HCT116 (cell line): ENCODE results near the gene GPALPP1. TPM values are rescaled to one million over a fixed set of nuclear protein-coding genes. Genes with fewer than 3 reads are reported as not detected.

Source experiments
- ATAC-seq: fragments of 200-7000 bp; cut with Tn5 transposase; 2 replicates; pipeline ENCODE4 v1.9.1; 2020; ENCODE audit warnings: mild to moderate bottlenecking, moderate library complexity
- BruUV-seq: library from RNA; stranded (reverse); fragments of 400-500 nt; replicated peaks from 2 replicates; lab custom pipeline; 2021; lab: Mats Ljungman, UMichigan
- CTCF ChIA-PET: fragments of 300-600 bp; sonication (Branson Sonifier 250); formaldehyde crosslinking; loops from one replicate; lab custom pipeline; 2021; ENCODE audit warnings: antibody characterized with exemption; lab: Charles Lee
- POLR2A ChIA-PET: fragments of 300-600, 350-600 bp; sonication (Branson Sonifier 250); formaldehyde crosslinking; loops from one replicate; lab custom pipeline; 2021; ENCODE audit warnings: antibody characterized with exemption; lab: Charles Lee
- RAD21 ChIA-PET, 2 experiments: fragments of 300-600 bp; sonication (Branson Sonifier 250); formaldehyde crosslinking; loops; one replicate each; lab custom pipeline; 2023; ENCODE audit warnings: low total read pairs in 2 of 2; ENCODE audit not compliant: uncharacterized antibody in 2 of 2, unreplicated experiment in 2 of 2, low non-redundant PET in 1 of 2; lab: Charles Lee
- DNase-seq: peaks from one replicate; pipeline ENCODE4 v3.0.0-alpha.2; 2010; ENCODE audit warnings: low read depth, low spot score
- H2AFZ ChIP-seq: fragments of 200-600 bp; shearing (Covaris generic), sonication (generic); 2 replicates; pipeline ENCODE4 v1.6.1; 2017; ENCODE audit warnings: low read depth, mixed run types, mixed read lengths, antibody characterized with exemption, low read length; ENCODE audit not compliant: poor library complexity, severe bottlenecking
- H3K27ac ChIP-seq: 2 replicates; pipeline ENCODE4 v1.5.1; 2012; ENCODE audit warnings: low read depth, low read length
- H3K27me3 ChIP-seq: fragments of 200-600 bp; sonication (generic); 2 replicates; pipeline ENCODE4 v1.6.1; 2016; ENCODE audit warnings: mixed run types, low read length, mixed read lengths; ENCODE audit not compliant: insufficient read depth
- H3K36me3 ChIP-seq, 2 experiments: fragments of 200-500 bp in 1 of 2; fragments of 200-600 bp in 1 of 2; sonication (Bioruptor generic) in 1 of 2; sonication (generic) in 1 of 2; 2 replicates each; pipeline versions ENCODE4 v1.5.1 to v1.6.1; 2014 to 2016; ENCODE audit warnings: low read length in 2 of 2, inconsistent platforms in 1 of 2, mixed read lengths in 1 of 2, mixed run types in 1 of 2; ENCODE audit not compliant: insufficient read depth in 2 of 2, control insufficient read depth in 1 of 2
- H3K4me1 ChIP-seq, 2 experiments: fragments of 200-600 bp in 1 of 2; sonication (generic) in 1 of 2; 2 replicates each; pipeline versions ENCODE4 v1.5.1 to v1.6.1; 2012 to 2017; ENCODE audit warnings: low read length in 2 of 2, inconsistent platforms in 1 of 2, mild to moderate bottlenecking in 1 of 2, mixed read lengths in 1 of 2, mixed run types in 1 of 2, moderate library complexity in 1 of 2; ENCODE audit not compliant: insufficient read depth in 2 of 2, control insufficient read depth in 1 of 2
- H3K4me2 ChIP-seq: fragments of 200-600 bp; sonication (generic); 2 replicates; pipeline ENCODE4 v1.6.1; 2017; ENCODE audit warnings: mixed run types, low read length, mixed read lengths
- H3K4me3 ChIP-seq, 2 experiments: fragments of 200-600 bp in 1 of 2; sonication (generic) in 1 of 2; replicated peaks in 1 of 2; 2 replicates each; pipeline ENCODE4 v1.5.1; 2011 to 2016; ENCODE audit warnings: low read length in 2 of 2, control low read depth in 1 of 2, low read depth in 1 of 2, mild to moderate bottlenecking in 1 of 2, mixed read lengths in 1 of 2, mixed run types in 1 of 2
- H3K79me2 ChIP-seq: fragments of 200-600 bp; sonication (generic); 2 replicates; pipeline ENCODE4 v1.6.1; 2017; ENCODE audit warnings: mild to moderate bottlenecking, mixed run types, low read length, moderate library complexity, mixed read lengths; ENCODE audit not compliant: insufficient read depth
- H3K9ac ChIP-seq: fragments of 200-600 bp; sonication (generic); 2 replicates; pipeline ENCODE4 v1.6.1; 2016; ENCODE audit warnings: low read length, mixed read lengths
- H3K9me2 ChIP-seq: fragments of 200-600 bp; sonication (generic), shearing (Covaris generic); 2 replicates; pipeline ENCODE4 v1.6.1; 2017; ENCODE audit warnings: mixed run types, mild to moderate bottlenecking, moderate library complexity; ENCODE audit not compliant: insufficient read depth
- H3K9me3 ChIP-seq, 2 experiments: fragments of 200-500 bp in 1 of 2; fragments of 200-600 bp in 1 of 2; sonication (Bioruptor generic) in 1 of 2; sonication (generic) in 1 of 2; 2 replicates each; pipeline ENCODE4 v1.6.1; 2014 to 2017; ENCODE audit warnings: low read length in 2 of 2, mixed read lengths in 2 of 2, inconsistent platforms in 1 of 2, low read depth in 1 of 2, mild to moderate bottlenecking in 1 of 2, mixed run types in 1 of 2, moderate library complexity in 1 of 2; ENCODE audit not compliant: control insufficient read depth in 1 of 2, insufficient read depth in 1 of 2
- H4K20me1 ChIP-seq: fragments of 200-600 bp; sonication (generic), shearing (Covaris generic); 2 replicates; pipeline ENCODE4 v1.6.1; 2017; ENCODE audit warnings: mixed run types, mild to moderate bottlenecking, moderate library complexity; ENCODE audit not compliant: insufficient read depth
- ATF3 ChIP-seq: IDR thresholded peaks from 2 replicates; pipeline ENCODE4 v1.6.1; 2012
- CBX3 ChIP-seq: IDR thresholded peaks from 2 replicates; pipeline ENCODE4 v1.6.1; 2012; ENCODE audit warnings: low read depth
- CTCF ChIP-seq, 3 experiments: fragments of 200-600 bp in 1 of 3; sonication (generic) in 1 of 3; IDR thresholded peaks in 2 of 3; conservative IDR thresholded peaks in 1 of 3; 2 replicates each; pipeline ENCODE4 v1.5.1; 2012 to 2017; ENCODE audit warnings: low read depth in 2 of 3, low read length in 2 of 3, antibody characterized with exemption in 1 of 3, borderline replicate concordance in 1 of 3, control low read depth in 1 of 3, mild to moderate bottlenecking in 1 of 3, mixed read lengths in 1 of 3, mixed run types in 1 of 3, moderate library complexity in 1 of 3; ENCODE audit not compliant: insufficient read depth in 1 of 3
- EGR1 ChIP-seq: IDR thresholded peaks from 2 replicates; pipeline ENCODE4 v1.6.1; 2012; ENCODE audit warnings: low read depth
- ELF1 ChIP-seq: IDR thresholded peaks from 2 replicates; pipeline ENCODE4 v1.6.1; 2012; ENCODE audit warnings: low read depth, borderline replicate concordance
- JUND ChIP-seq: IDR thresholded peaks from 2 replicates; pipeline ENCODE4 v1.6.1; 2012
- POLR2A ChIP-seq: IDR thresholded peaks from 2 replicates; pipeline ENCODE4 v1.7.0; 2011; ENCODE audit warnings: borderline replicate concordance; ENCODE audit not compliant: insufficient read depth, insufficient read length; ENCODE audit errors: extremely low read depth
- RAD21 ChIP-seq: IDR thresholded peaks from 2 replicates; pipeline ENCODE4 v1.6.1; 2012; ENCODE audit warnings: low read depth, mild to moderate bottlenecking
- REST ChIP-seq: IDR thresholded peaks from 2 replicates; pipeline ENCODE4 v1.6.1; 2012; ENCODE audit warnings: low read depth
- ZFX ChIP-seq: fragments of 450-650 bp; IDR thresholded peaks from 2 replicates; pipeline ENCODE4 v1.6.1; 2017
- intact Hi-C: fragments of 100-400 bp; cut with micrococcal nuclease; formaldehyde crosslinking; loops from 2 replicates; pipeline ENCODE4 v1.10.0; 2022
- total RNA-seq: library from RNA; stranded (reverse); gene quantifications from one replicate; pipeline ENCODE4 v1.2.1, GENCODE V29; 2021; ENCODE audit not compliant: unreplicated experiment

GPALPP1 gene
- total RNA-seq, 1 experiment from 2014 or later, result 21.3 TPM

- intact Hi-C loops, result no loop called here
- H3K27ac ChIP-seq, result no peak overlapping the region
- H3K36me3 ChIP-seq, result peaks cover 29 to 33% of the 10 kb centered on the region in 2 experiments
Measured at GRCh38 chr13:44976949-44977583, 12.3 kb upstream of the GPALPP1 start.

More at GRCh38 chr13:44976949-44977583, 12.3 kb upstream of the GPALPP1 start:
- ATAC-seq, result no peak
- BruUV-seq, result no TSS peak
- no peak overlapping the region for H3K9ac ChIP-seq
- H3K9me2 ChIP-seq, result no peaks in the 10 kb centered on the region; the same call in 1 of the 2 replicates
- H2AFZ ChIP-seq, result no peak overlapping the region
- H3K4me1 ChIP-seq, result no peaks in the 10 kb centered on the region
- H4K20me1 ChIP-seq, result peaks cover 9% of the 10 kb centered on the region; the same call in 1 of the 2 replicates
- H3K4me2 ChIP-seq, result no peak overlapping the region
- DNase-seq, result no peak
- ChIA-PET CTCF (no interaction called here), POLR2A (no interaction called here), RAD21 (no interaction called here)
- H3K27me3 ChIP-seq, result no peaks in the 10 kb centered on the region
- H3K4me3 ChIP-seq, result no peak overlapping the region
- TF ChIP-seq JUND, result no peak
- TF ChIP-seq POLR2A, result no peak
- no peak for TF ChIP-seq ELF1
- TF ChIP-seq ZFX, result no peak
- no peak for TF ChIP-seq EGR1
- no peak for TF ChIP-seq REST
- TF ChIP-seq ATF3, result no peak
- no peak for TF ChIP-seq RAD21
- TF ChIP-seq CBX3, result no peak
- TF ChIP-seq CTCF (IDR thresholded peaks at IDR 0.05 in 2 of 3, conservative IDR thresholded peaks at IDR 0.05 in 1 of 3; ENCODE audit: borderline replicate concordance in 1 of 3, insufficient read depth in 1 of 3, low read depth in 2 of 3, low read length in 2 of 3), result no peak
- peaks cover 32% of the 10 kb centered on the region for H3K79me2 ChIP-seq
- no peaks in the 10 kb centered on the region for H3K9me3 ChIP-seq
